Pancreas (tissue), 10 donors: ENCODE measurements around the gene DLST. TPM values are rescaled to one million over a fixed set of nuclear protein-coding genes. Genes with fewer than 3 reads are reported as not detected.

Experiments used
- ATAC-seq, 4 donors: fragments of 200-7000 bp; cut with Tn5 transposase; one replicate each; pipeline versions ENCODE4 v1.8.0 to v1.9.1; 2020; ENCODE audit warnings: mild to moderate bottlenecking in 4 of 4, moderate library complexity in 4 of 4
- DNase-seq, 6 donors: peaks; one replicate each; pipeline ENCODE4 v3.0.0-alpha.2; 2020
- FAIRE-seq: peaks from 2 replicates; lab custom pipeline; 2012; peaks lifted over from hg19 to GRCh38; lab: Jason Lieb, UNC
- H3K27ac ChIP-seq, 4 donors: fragments of 200-600 bp; sonication (generic); 1 replicate in 3 of 4; 2 replicates in 1 of 4; pipeline versions ENCODE4 v1.5.0 to v1.8.0; 2020
- H3K27me3 ChIP-seq, 4 donors: fragments of 200-600 bp; one replicate each; pipeline ENCODE4 v1.8.0; 2021
- H3K36me3 ChIP-seq, 3 donors: fragments of 200-600 bp; sonication (generic) in 1 of 3; one replicate each; pipeline versions ENCODE4 v1.5.0 to v1.8.0; 2020 to 2021
- H3K4me1 ChIP-seq, 3 donors: fragments of 200-600 bp; one replicate each; pipeline ENCODE4 v1.8.0; 2021
- H3K4me3 ChIP-seq, 4 donors: fragments of 200-600 bp; sonication (generic) in 2 of 4; one replicate each; pipeline versions ENCODE4 v1.5.0 to v1.8.0; 2020 to 2021
- H3K9me3 ChIP-seq, 4 donors: fragments of 200-600 bp; one replicate each; pipeline ENCODE4 v1.8.0; 2021
- WGBS, 2 donors: extraction: QIAGEN DNeasy Blood & Tissue Kit; methylation state at CpG; one replicate each; pipeline ENCODE4 v1.1.7; 2013; 5-methylcytosine and 5-hydroxymethylcytosine counted together
- intact Hi-C, 3 donors: fragments of 100-400 bp; cut with DNase I; formaldehyde crosslinking; loops; one replicate each; pipeline versions ENCODE4 v1.11.1 to v1.14.2; 2022
- polyA plus RNA-seq, 2 donors: library from polyadenylated mRNA; stranded (reverse); fragments of 200-250 nt; gene quantifications; one replicate each; pipeline ENCODE4 v1.2.3, GENCODE V29; 2013
- total RNA-seq, 6 donors: library from RNA; stranded (reverse); fragmentation: NEBNext Ultra II Directional in 4 of 6; extraction: Animal tissue kit (Norgen Biotek cat#: 25700) in 4 of 6; gene quantifications; one replicate each; pipeline versions ENCODE4 v1.2.1 to v1.2.4, GENCODE V29; 2021 to 2023
- TF ChIP-seq, protein P1 (sequence below), 4 donors: fragments of 200-600 bp; sonication (generic) in 3 of 4; IDR thresholded peaks; one replicate each; pipeline versions ENCODE4 v1.5.0 to v1.8.0; 2021; ENCODE audit warnings: antibody characterized with exemption in 4 of 4
- donor health status: healthy with polysubstance abuse.
- donor health status: DM: no; HTN: no; CAD: no; lungs with moderate emphysema.
- donor health status: DM: no; HTN: no; CAD: no.
- donor health status: control.
- donor health status: control.
- donor health status: Bipolar disorder and iron deficiency.
- donor health status: DM: yes; HTN: yes; CAD: no.
- donor health status: DM: no; HTN: no; CAD: no.
- donor health status: DM: no; HTN: no; CAD: no.
- donor health status: DM: yes; HTN: yes; CAD: no.

DLST gene
- total and polyA plus RNA-seq, 8 donors, result 22.8 to 46.0 (median 38.6) TPM

DNA sequence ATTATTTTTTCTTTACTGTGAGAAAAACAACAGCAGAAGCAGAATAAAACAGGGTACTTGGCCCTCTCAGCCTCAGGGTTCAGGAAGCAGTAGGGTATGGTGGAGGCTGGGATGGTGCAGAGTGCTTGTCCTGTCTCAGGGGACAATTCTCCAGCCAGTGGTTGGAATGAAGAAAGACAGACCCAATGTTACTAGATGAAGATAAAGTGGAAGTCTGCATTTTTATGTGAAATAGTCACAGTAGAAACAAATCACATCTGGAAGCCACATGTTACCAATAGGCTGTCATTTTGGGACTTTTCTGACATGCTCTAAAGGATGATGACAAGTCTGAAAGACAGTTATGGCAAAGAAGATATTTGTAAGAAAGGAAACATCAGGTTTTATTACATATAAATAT lies 38.1 kb upstream of the DLST start:
- TF ChIP-seq, protein P1, sequence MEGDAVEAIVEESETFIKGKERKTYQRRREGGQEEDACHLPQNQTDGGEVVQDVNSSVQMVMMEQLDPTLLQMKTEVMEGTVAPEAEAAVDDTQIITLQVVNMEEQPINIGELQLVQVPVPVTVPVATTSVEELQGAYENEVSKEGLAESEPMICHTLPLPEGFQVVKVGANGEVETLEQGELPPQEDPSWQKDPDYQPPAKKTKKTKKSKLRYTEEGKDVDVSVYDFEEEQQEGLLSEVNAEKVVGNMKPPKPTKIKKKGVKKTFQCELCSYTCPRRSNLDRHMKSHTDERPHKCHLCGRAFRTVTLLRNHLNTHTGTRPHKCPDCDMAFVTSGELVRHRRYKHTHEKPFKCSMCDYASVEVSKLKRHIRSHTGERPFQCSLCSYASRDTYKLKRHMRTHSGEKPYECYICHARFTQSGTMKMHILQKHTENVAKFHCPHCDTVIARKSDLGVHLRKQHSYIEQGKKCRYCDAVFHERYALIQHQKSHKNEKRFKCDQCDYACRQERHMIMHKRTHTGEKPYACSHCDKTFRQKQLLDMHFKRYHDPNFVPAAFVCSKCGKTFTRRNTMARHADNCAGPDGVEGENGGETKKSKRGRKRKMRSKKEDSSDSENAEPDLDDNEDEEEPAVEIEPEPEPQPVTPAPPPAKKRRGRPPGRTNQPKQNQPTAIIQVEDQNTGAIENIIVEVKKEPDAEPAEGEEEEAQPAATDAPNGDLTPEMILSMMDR (IDR thresholded peaks at IDR 0.05), result no peak
- H3K9me3 ChIP-seq, result no peaks in the 10 kb centered on the region
- peak in 2 of 4 donors; percentile 21 to 36 for ATAC-seq
- no peak overlapping the region for H3K27ac ChIP-seq
- intact Hi-C loops, result no loop called here
- no peaks in the 10 kb centered on the region for H3K27me3 ChIP-seq
- no peaks in the 10 kb centered on the region for H3K36me3 ChIP-seq
- no peak for FAIRE-seq
- no peak for DNase-seq
- no peak overlapping the region for H3K4me3 ChIP-seq
- H3K4me1 ChIP-seq, result no peaks in the 10 kb centered on the region

DNA sequence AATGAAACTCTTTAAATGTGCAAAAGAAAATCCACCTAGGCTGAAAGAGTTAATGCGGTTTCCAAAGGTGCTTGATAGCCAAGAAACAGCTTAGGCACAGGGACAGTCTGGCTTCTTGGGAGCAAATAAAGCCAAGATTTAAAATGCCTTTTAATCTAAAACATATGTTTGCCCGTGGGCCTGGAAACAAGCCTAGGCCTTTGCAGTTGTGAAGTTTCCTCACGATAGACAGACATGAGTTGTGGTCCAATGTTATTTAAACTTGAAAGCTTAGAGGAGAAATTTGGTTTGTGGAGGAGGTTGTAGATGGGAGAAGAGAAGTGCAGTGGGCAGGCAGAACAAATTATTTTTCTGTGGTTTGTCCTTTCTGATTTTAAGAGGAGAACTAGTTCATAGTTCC lies 35.5 kb upstream of the DLST start:
- WGBS, 2 donors, result 51 to 58% methylated on average over 3 of the region's 3 CpGs
- no peak for ATAC-seq
- TF ChIP-seq, protein P1 (IDR thresholded peaks at IDR 0.05), result no peak

DNA sequence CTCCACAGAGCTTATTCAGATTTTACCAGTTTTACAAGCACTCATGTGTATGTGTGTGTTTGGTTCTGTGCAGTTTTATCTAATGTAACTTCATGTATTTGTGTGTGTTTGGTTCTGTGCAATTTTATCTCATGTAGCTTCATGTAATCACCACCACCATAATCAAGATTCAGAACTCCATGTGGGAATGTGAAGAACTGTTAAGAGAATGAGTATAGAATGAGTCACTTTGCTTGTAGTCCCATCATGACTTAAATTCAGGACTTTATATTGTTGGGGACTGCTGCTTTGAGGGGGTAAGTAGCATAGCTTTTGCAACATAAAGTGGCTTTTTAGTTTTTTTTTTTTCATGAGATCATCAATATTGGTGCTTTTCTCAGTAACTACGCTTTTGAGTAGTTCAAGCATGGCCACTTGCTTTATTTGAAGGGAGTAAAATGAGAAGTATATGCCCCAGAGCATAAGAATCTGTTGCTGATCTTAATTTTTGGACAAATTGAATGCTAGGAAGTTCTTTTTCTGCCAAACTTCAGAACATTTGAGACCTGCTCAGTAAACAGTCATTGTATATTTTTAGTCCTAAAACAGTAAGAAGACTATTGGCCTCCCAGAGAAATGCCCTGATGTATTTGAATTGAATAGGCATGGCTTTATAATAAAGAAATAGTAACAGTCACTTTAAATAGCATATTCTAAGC lies 34.6 kb upstream of the DLST start:
- no peak for FAIRE-seq
- no peak for DNase-seq
- WGBS, 2 donors, result 92 to 100% methylated on average over 1 of the region's 1 CpG
- no peaks in the 10 kb centered on the region for H3K36me3 ChIP-seq
- H3K27me3 ChIP-seq, result no peaks in the 10 kb centered on the region
- no peak overlapping the region for H3K4me3 ChIP-seq
- TF ChIP-seq, protein P1 (IDR thresholded peaks at IDR 0.05), result no peak
- no peaks in the 10 kb centered on the region for H3K9me3 ChIP-seq
- no peaks in the 10 kb centered on the region for H3K4me1 ChIP-seq
- intact Hi-C loops, result no loop called here
- H3K27ac ChIP-seq, result no peak overlapping the region
- no peak for ATAC-seq

More for the DNA sequence above, 35.5 kb upstream of the DLST start:
- Histone ChIP-seq H3K27me3 (no peaks in the 10 kb centered on the region), H3K4me1 (no peaks in the 10 kb centered on the region), H3K4me3 (no peak overlapping the region), H3K36me3 (no peaks in the 10 kb centered on the region), H3K27ac (no peak overlapping the region), H3K9me3 (no peaks in the 10 kb centered on the region)
- DNase-seq (no peak), FAIRE-seq (no peak)
- intact Hi-C loops, result no loop called here

DNA sequence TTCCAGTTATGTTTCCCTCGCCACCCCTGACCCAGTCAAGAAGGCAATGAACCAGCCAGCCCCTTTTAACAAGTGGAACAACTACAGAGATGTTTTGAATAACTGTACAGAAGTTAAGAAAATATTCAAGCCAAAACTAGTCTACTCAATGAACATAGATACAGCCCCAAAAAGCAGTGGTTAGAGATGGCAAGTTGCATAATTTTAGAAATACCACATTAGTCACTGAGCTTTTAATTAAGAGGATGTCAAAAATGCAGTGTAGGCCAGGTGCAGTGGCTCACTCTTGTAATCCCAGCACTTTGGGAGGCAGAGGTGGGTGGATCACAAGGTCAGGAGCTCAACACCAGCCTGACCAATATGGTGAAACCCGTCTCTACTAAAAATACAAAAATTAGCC lies 32.9 kb upstream of the DLST start:
- FAIRE-seq (no peak), ATAC-seq (no peak), DNase-seq (no peak)
- Histone ChIP-seq H3K36me3 (no peaks in the 10 kb centered on the region), H3K27me3 (no peaks in the 10 kb centered on the region), H3K27ac (no peak overlapping the region), H3K4me3 (no peak overlapping the region), H3K9me3 (no peaks in the 10 kb centered on the region), H3K4me1 (no peaks in the 10 kb centered on the region)
- intact Hi-C loops, result no loop called here
- TF ChIP-seq, protein P1 (IDR thresholded peaks at IDR 0.05), result no peak
- 83 to 94% methylated on average over 2 of the region's 2 CpGs for WGBS, 2 donors

DNA sequence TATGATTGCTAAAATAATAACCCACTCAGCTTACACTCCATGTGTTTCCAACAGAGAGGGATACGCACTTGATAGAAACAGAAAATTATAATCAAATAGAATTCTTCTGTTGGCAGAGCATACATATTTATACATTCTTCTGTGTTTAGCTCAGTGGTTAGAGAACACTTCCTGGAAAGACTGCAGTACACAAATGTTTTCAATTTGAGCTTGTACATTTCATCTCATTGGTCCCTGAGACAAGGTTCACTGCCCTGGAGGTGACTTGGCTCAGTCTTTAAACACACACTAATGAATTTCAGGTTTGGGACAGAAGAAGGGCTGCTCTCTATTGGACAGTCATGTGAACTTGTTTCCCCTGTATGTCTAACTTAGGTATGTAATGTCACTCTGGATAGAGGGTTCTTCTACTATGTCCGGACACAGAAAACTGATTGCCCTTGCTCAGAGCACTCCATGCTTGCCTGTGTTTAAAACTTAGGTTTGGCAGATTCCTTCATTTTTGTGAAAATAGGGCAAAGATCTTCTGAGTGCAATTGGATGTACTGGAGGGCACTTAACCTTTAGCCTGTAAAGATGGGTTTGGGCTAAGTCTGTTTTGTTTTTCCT lies 28.7 kb upstream of the DLST start:
- TF ChIP-seq, protein P1 (IDR thresholded peaks at IDR 0.05), result no peak
- Histone ChIP-seq H3K4me1 (no peaks in the 10 kb centered on the region), H3K27me3 (no peaks in the 10 kb centered on the region), H3K4me3 (no peak overlapping the region), H3K27ac (peak overlapping the region in 2 of 4 donors; percentile 12 to 45), H3K36me3 (no peaks in the 10 kb centered on the region), H3K9me3 (no peaks in the 10 kb centered on the region)
- no peak for DNase-seq
- WGBS, 2 donors, result 37 to 53% methylated on average over 2 of the region's 2 CpGs
- ATAC-seq, result peak; percentile 22 to 81 (median 68)
- FAIRE-seq, result no peak
- intact Hi-C loops, result no loop called here
